ENCODE data around the gene PSTPIP1.

The PSTPIP1 gene

DNA sequence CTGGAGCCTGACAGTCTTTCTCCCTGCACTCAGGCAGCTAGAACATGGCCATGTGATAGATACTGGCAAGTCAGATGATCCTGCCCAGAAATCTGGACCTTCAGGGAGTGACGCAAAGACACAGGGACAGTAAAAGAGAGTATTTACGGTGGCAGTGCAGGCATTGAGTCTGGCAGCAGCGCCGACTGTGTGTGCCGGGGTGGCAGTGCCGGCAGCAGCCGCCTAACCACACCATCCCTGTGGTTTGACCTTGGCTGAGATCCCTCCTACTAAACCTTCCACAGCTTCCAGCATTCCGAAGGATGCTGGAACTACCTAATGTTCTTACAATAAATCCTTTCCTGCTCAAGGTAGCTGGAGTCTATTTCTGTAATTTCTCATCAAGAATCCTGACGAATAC, 80.6 kb downstream of the PSTPIP1 start:
- no peak for DNase-seq

- DNase-seq = no peak
These were observed 81.5 kb downstream of the PSTPIP1 start for GRCh38 chr15:77076323-77076915.

GRCh38 chr15:77081971-77082370, 87.0 kb downstream of the PSTPIP1 start:
- no peak for DNase-seq

- DNase-seq = peak; percentile 86
These were observed 88.6 kb downstream of the PSTPIP1 start for GRCh38 chr15:77083381-77084160.

- no peak for DNase-seq
These were observed 89.5 kb downstream of the PSTPIP1 start for GRCh38 chr15:77084436-77084835.

DNA sequence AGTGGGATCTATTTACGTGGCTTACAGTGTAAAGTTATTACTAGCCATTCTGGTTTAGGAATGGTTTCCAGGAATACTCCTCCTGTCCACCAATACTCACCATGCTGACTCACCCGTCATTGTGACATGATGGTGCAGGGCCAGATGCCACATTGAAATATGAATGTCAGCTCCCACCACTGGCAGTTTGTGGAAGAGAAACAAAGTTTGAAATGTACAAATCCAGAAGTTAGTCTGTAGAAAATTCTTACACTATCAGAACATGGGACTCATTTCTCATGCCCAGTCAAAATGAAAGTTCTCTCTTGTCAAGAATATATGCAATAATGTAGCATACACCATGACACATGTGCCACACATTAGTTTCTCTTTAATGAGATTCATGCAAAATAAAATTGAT, 90.4 kb downstream of the PSTPIP1 start:
- no peak for DNase-seq

Measured in NCI-H774 (cell line).